NCI-H2196 (cell line): ENCODE measurements around the gene GSG1.
"Not testable (repeated sequence)": the region's sequence is repeated elsewhere in the genome, so short reads cannot be mapped to it uniquely, and the experiment has no call there.

Experiments
- DNase-seq: peaks from one replicate; lab custom pipeline; 2025; ENCODE audit not compliant: unreplicated experiment; lab: John Stamatoyannopoulos, UW

Gene GSG1

GRCh38 chr12:13066014-13066413 lies 37.5 kb downstream of the GSG1 start:
- no peak for DNase-seq

DNA sequence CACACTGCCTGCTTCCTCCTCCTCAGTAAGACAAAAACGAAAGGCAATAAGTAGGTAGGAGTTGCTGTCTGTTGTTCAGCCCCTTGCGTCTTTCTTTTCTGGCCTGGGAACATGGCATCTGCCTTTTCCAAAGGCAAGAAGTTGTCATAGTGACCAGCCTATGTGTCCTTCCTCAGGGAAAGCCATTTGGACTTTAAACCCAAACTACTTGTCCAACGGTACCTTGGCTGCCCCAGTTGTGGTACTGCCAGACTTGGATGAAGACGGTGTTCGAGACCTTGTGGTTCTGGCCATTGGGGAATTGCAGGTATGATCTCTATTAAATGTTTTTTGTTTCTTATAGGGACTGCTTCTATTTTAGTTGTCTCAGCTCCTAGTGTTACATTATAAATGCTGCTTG lies 40.8 kb downstream of the GSG1 start:
- DNase-seq: no peak

- DNase-seq: no peak
Observed at GRCh38 chr12:13061377-13061776, 42.1 kb downstream of the GSG1 start.

- no peak for DNase-seq
Observed at GRCh38 chr12:13060581-13060980, 42.9 kb downstream of the GSG1 start.

DNA sequence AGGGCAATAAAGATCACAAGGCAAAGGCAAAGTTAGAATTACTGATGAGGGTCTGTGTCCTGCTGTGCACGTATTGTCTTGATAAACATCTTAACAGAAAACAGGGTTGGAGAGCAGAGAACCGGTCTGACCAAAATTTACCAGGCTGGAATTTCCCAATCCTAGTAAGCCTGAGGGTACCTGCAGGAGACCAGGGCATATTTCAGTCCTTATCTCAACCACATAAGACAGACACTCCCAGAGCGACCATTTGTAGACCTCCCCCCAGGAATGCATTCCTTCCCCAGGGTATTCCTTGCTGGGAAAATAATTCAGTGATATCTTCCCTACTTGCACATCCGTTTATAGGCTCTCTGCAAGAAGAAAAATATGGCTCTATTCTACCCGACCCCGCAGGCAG lies 49.9 kb downstream of the GSG1 start:
- not testable (repeated sequence) for DNase-seq

- no peak for DNase-seq
Observed at GRCh38 chr12:13052421-13052820, 51.0 kb downstream of the GSG1 start.

- DNase-seq: no peak
Observed at GRCh38 chr12:13049816-13050215, 53.7 kb downstream of the GSG1 start.

- DNase-seq: no peak
Observed at GRCh38 chr12:13046964-13047363, 56.5 kb downstream of the GSG1 start.

DNA sequence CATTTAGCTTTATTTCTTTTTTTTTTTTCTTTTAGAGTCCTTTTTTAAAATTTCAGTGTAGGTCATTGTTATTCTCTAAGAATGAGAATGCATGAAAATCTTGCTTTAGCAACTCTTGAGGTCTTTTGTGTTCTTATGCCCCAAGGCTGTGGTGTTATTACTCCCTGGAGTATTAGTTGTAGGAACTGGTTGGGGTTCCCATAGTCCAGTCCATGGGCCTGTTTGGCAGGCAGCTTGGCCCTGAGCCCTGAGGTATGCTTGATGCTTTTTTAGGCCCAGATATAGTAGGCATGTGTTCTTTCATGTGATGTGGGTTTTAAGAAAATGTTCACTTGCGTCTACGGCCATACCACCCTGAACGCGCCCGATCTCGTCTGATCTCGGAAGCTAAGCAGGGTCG lies 57.7 kb downstream of the GSG1 start:
- no peak for DNase-seq

GRCh38 chr12:13044906-13045299 lies 58.6 kb downstream of the GSG1 start:
- DNase-seq: no peak

DNA sequence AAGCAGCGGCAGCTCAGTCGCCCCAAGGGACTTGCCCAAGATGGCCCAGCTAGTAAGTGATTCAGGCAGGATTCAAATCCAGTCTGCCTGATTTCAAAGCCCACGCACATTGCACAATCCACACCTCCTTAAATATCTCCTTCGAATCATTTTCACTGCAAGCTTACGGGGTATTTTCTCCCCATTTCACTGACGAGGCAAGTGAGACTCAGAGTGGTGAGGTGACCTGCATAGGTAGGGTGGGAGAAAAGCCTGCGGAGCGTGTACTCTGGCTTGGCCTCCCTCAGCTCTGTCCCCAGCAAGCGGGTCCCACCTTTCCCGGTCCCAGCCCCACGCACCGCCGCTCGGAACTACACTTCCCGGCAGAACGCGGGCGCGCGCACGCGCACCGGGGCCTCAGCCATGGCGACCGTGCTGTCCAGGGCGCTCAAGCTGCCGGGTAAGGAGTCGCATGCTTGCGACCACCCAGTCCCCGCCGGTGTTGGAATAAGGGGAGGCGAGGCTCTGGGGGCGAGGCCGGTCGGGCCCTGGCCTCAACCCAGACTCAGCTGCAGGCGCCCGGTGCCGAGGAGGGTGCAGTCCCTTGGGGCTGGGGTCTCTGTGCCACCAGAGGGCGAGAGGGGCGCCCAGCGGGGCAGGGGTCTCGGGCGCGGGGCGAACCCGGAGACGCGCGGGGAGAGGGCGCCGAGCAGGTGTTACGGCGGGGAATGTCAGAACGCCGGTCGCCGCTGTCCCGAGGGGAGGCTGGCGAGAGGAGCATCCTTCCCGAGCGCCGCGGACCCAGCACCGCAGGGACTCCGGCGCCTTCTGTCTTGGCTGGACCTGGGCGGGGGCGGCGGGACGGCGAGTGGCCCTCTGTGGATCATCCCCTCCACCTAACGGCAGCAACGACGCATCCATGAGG lies 59.2 kb downstream of the GSG1 start, which contains the start of gene FAM234B:
TSS of gene FAM234B (plus strand) at position 380 of the 904 bp plus-strand sequence. CDS start at position 403, 23 bp downstream.
- DNase-seq: peak; percentile 32

GRCh38 chr12:13042666-13043230 lies 60.7 kb downstream of the GSG1 start:
- no peak for DNase-seq

- DNase-seq: no peak
Observed at GRCh38 chr12:13041224-13041623, 62.2 kb downstream of the GSG1 start.

DNA sequence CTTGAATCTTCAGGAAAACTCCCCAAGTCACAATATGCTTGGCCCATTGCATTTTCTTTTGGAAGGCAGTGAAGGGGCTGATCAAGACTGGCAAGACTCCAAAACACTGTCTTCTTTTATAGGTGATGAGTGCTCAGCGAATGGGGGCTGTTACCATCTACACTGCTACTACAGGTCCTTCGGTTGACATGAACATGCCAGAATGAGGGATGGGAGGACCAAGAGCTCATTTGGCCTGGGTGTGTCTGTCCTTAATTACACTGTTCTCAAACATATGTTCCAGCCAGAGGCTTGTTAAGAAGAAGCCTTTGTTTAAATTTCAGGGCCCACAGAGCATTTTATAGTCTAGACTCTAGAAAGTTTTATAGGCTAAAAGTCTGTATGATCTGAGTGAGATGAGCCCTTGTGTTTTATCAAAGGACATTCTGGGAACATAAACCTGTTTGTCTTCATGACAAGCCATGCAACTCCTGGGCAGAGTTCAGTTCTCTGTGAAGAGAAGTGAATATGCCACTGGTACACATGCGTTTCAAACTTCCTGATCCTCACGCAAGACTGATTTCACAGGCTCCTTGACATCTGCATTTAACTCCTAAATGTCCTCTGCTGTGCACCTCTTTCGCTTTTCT lies 64.0 kb downstream of the GSG1 start:
- DNase-seq: no peak

- no peak for DNase-seq
Observed at GRCh38 chr12:13038491-13039161, 64.8 kb downstream of the GSG1 start.

DNA sequence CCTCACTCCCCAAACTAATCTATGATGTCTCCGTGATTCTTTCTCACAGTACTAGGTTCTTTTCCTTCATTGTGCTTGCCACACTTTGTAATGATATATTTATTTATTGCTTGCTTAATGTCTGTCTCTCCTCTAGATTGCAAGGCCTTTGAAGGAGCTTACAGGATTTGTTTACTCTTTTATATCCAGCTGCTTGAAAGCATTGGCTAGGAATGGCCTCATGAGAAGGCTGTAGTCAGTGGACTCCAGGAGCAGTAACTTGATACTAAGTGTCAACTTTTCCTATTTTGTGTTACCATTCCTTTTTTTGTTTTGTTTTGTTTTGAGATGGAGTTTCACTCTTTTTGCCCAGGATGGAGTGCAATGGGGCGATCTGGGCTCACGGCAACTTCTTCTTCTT lies 66.6 kb downstream of the GSG1 start:
- no peak for DNase-seq

- not testable (repeated sequence) for DNase-seq
Observed at GRCh38 chr12:13035335-13035734, 68.1 kb downstream of the GSG1 start.
